C1 segment of cervical spinal cord (tissue), 14 donors: ENCODE results near the gene SRSF3.
A peak's percentile ranks its signal among the peaks of the same experiment; 100 is the strongest.
"Not testable (repeated sequence)": the region's sequence is repeated elsewhere in the genome, so short reads cannot be mapped to it uniquely, and the experiment has no call there.

Experiments used
- DNase-seq, 14 donors: peaks; one replicate each; lab custom pipeline; 2025; lab: John Stamatoyannopoulos, UW

SRSF3 gene

GRCh38 chr6:36594029-36594815, at the start of gene SRSF3:
Gene SRSF3, plus strand, starts transcription at chr6:36594362. Its CDS starts 2,401 bp downstream, at chr6:36596763.
- DNase-seq, result peak; percentile 70 to 98 (median 96)

DNA sequence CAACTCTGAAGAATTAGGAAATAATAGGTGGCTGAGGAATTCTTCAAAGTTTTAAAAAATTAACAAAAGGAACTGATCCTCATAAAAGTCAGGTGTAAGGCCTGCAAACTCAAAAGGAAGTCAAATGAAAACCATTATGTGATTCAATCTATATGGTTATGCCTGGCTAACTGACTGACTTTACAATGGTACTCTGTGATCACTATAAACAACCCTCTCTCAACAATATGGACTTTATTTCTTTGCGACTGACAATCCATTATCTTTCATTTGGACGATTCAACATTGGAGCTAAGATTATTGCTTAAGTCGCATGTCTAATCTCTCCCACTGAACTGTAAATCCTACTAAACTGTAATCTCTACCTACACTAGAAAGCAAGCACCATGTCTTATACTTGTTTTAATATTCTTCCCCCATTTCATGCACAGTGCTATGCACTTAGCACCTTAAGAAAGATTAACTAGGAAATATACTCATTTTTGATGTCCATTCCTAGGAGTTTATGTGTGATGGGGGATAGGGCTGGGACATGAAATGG, 48.3 kb upstream of the SRSF3 start:
- DNase-seq, result no peak

DNA sequence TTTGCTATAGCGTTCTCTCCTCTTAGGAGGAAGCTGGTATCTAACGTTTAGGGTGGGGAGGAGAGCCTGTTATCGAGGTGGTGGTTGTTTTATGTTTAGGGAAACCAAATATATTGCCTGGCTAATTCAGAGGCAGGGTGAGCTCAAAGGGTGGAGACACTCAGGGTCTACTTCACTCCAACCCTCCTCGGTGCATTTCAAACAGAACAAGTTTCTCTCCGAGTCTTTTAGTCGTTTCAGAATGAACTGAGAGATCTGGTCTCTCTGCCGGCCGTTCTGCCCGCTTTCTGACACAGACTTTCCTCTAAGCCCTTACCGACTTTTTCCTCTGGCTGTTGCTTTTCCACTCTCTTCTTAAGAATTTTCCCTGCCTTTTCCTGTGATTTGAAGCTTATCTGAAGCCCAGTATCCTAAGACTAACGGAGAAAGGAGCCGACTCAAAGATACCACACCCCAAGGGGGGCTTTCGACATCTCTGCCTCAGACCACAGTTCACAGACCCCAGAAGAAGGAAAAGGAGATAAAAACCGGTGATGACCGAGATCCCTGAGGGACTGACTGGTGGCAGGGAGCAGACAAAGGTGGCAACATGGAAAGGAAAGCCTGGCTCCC, 47.7 kb upstream of the SRSF3 start:
- DNase-seq, result peak in 7 of 14 donors; percentile 17 to 73 (median 48)

DNA sequence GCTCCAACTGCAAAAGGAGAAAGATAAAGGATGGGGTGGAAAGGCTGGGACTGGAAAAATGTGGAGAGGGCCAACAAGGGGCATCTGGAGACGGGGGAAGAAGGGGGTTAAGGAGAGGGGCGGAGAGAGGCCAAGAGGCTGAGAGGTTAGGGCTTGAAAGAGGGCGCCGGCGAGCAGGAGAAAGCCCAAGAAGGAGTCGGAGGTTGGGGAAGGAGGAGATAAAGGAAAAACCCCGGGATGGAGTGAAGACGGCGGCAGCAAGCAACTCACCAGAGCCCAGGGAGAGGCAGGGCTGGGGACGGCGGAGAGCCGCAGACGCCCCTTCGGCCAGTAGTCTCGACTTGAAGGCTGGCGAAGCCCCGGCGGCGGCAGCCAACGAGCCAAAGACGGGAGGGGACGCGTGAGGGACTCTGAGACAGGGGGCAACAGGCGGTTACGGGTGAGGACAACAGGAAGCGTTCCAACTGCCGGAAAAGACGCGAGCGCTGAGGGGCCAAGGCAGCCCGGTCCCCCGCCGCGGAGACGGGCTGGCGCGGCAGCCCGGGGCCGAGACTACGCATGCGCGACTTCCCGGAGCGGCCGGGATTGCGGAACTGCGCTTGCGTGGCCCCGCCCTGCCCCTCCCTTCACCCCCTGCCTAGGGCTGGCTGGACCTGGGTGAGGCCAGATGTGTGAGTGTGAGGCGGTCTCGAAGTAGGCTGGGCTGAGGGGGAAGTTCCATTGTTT, 47.1 kb upstream of the SRSF3 start, which contains the start of gene STK38:
STK38 (minus strand) TSS at position 560 of the 726 bp plus-strand sequence. CDS start 7,277 bp downstream, outside the sequence.
- DNase-seq, result peak; percentile 54 to 93 (median 85)

DNA sequence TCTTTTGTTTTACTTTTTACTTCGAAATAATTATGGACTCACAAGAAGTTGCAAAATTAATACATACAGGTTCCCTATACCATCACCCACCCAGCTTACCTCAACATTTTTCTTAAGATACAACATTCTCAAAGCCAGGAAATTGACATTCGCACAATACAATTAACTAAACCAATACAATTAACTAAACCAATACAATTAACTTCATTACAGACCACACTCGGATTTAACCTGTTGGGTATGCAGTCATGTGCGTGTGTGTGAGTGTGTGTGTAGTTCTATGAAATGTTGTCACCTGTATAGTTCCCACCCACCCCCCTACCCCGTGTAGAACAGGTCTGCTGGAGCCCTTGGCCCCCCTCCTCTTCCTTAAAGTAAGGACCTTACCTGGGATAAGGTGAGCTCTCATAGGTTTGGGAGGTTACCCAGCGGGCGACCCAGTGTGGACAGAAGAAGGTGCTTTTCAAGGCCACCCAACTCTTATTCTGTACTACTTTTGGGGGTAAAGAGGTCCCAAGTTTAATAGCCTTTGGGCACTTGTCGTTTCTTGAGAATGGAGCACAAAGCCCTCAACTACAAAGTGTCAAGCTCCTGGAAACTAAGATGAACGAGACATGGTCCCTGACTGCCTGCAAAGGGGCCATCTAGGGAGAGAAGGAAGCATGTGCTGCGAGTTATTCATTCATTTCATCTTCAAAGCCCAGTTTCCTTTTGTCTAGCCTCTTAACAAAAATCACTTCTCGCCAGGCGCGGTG, 46.3 kb upstream of the SRSF3 start:
- DNase-seq, result no peak

GRCh38 chr6:36548401-36548743, 45.8 kb upstream of the SRSF3 start:
- DNase-seq, result no peak

GRCh38 chr6:36550473-36551000, 43.6 kb upstream of the SRSF3 start:
- DNase-seq, result no peak

GRCh38 chr6:36555750-36556252, 38.4 kb upstream of the SRSF3 start:
- DNase-seq, result no peak

GRCh38 chr6:36556281-36556680, 37.9 kb upstream of the SRSF3 start:
- no peak for DNase-seq

DNA sequence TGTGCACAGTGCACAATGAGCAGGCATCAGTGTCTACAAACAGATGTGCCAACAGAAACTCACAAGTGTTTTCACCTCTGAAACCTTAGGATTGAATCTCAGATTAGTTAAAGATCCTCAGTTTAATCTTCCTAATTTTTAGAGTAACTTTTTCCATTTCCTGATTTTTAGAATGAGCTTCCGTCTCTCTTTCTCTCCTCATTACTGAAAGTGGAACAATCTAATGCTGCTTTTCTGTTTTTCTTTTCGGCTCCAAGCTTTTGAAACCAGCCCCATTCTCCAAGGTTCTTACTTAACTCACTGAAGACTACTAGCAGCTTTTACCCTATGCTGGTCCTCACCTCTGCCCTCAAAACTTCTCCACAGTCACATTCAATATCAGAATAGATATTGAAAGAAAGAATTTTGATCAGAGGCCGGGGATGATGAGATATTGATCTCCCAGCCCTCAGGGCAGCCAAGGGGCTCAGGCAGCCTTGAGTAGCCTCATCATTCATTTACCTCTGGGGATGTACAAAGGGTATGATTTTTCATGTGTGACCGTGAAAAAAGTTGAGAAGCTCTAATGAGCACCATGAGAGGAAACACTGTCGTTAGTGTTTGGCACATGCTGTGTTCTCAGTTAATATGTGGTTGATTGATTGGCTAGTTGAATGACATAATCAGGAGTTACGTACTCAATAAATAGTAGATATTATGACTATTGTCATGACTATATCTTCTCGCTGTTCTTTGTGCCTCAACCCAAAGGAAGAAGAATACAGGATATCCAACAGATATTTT, 35.0 kb upstream of the SRSF3 start:
- DNase-seq, result no peak

DNA sequence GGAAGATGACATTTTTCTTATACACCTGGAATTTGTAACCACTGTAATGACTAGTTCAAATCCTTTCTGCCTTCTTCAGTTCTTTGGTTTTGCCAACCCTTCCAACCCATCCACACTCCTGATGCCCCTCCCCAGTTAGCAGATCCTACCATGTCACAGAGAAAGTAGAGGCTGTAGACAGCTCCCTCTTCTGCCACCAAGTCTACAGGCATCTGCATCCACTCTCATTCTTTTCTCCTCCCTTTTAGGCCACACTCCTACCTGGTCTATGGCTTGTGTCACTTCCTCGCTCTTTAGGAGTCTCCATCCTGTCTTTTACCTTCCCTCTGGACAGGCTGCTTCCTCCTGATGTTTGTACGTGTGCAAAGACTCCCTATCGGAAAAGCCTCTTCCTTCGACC, 33.3 kb upstream of the SRSF3 start:
- DNase-seq, result no peak

DNA sequence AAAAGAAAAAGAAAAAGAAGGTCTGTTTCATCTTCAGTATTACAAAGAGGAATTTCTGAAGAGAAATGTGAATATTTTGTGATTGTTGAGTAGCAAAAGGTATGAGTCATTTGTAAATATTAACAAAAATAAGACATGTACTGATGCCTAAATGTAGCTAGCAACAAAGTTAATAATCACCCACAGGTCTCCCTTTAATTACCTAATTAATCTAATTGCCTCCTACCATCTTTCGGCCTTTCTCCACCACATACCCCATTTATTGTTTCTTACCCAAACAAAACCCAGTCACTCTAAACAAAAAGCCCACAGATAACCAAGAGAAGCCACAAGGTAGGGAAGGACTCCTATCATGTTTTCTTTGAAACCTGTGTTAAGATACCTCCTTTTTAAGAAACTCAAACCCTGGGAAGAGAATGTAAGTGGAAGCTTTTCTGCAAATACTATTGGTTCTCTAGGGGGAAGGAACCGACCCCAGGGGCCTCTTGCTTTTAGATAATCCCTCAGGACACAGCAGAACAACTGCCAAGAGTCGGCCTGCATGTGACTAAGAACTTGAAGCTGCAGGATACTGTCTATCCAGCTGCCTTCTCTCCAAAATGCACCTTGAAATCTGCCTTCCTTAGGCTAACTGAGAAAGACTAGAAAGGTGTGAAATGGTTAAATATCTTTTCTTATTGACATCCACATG, 30.8 kb upstream of the SRSF3 start:
- DNase-seq, result no peak

GRCh38 chr6:36563928-36564284, 30.3 kb upstream of the SRSF3 start:
- DNase-seq, result no peak

- DNase-seq, result no peak
These were observed 27.7 kb upstream of the SRSF3 start for GRCh38 chr6:36566418-36566905.

- DNase-seq, result no peak
These were observed 23.9 kb upstream of the SRSF3 start for GRCh38 chr6:36570264-36570663.

DNA sequence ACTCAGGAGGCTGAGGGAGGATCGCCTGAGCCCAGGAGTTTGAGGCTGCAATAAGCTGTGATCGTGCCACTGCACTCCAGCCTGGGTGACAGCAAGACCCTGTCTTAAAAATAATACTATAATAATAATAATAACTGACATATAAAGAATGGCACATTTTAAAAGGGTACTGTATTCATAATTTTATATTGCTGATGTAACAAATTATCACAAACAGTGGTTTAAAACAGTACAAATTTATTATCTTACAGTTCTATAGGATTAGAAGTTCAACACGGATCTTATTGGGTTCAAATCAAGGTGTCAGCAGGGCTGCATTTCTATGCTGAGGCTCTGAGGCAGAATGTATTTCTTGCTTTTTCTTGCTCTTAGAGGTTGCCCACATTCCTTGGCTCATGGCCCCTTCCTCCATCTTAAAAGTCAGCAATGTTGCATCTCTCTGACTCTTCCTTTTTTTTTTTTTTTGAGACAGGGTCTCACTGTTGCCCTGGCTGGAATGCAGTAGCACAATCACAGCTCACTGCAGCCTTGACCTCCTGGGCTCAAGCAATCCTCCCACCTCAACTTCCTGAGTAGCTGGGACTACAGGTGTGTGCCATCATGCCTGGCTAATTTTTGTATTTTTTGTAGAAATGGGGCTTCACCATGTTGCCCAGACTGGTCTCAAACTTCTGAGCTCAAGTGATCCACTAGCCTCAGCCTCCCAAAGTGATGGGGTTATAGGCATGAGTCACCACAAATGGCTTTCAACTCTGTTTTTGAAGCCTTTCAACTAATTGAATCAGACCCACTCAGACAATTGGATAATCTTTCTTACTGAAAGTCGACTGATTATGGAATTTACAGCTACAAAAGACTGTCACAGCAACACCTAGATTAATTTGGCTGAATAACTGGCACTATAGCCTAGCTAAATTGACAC, 22.8 kb upstream of the SRSF3 start:
- no peak for DNase-seq

DNA sequence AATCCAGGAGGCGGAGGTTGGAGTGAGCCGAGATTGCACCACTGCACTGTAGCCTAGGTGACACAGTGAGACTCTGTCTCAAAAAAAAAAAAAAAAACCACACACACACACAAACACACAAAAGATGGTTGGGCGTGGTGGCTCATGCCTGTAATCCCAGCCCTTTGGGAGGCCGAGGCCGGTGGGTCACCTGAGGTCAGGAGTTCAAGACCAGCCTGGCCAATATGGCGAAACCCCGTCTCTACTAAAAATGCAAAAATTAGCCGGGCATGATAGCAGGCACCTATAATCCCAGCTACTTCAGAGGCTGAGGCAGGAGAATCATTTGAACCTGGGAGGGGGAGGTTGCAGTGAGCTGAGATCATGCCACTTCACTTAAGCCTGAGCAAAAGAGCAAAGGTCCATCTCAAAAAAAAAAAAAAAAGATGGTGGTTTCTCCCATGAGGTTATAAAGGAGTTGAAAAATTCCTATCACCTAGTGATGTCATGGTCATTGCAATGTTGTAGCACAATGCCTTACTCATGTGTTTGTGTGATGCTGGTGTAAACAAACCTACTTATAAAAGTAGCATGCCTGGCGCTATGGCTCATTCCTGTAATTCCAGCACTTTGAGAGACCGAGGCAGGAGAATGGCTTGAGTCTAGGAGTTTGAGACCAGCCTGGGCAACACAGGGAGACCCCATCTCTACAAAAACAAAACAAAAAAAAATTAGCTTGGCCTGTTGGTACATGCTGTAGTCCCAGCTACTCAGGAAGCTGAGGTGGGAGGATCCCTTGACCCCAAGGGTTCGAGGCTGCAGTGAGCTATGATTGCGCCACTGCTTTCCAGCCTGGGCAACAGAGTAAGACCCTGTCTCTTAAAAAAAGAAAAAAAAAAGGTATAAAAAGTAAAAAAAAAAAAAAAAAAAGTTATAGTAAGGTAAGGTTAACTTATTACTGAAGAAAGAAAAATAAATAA, 21.5 kb upstream of the SRSF3 start:
- DNase-seq, result not testable (repeated sequence)
